Measurements from ENCODE around the gene PHLPP1.
A peak's percentile ranks its signal among the peaks of the same experiment; 100 is the strongest.
"Not testable (repeated sequence)": the region's sequence is repeated elsewhere in the genome, so short reads cannot be mapped to it uniquely, and the experiment has no call there.

PHLPP1 gene

GRCh38 chr18:62876828-62877227 is 161.5 kb downstream of the PHLPP1 start:
- DNase-seq (ENCODE audit: low read depth, low spot score): no peak
- no peak overlapping the region for H3K27ac ChIP-seq

- H3K27ac ChIP-seq: no peak overlapping the region
- no peak for DNase-seq (ENCODE audit: low read depth, low spot score)
These were observed 162.3 kb downstream of the PHLPP1 start for GRCh38 chr18:62877411-62878221.

GRCh38 chr18:62878305-62878704 is 163.0 kb downstream of the PHLPP1 start:
- no peak for DNase-seq (ENCODE audit: low read depth, low spot score)
- no peak overlapping the region for H3K27ac ChIP-seq

GRCh38 chr18:62880034-62880433 is 164.7 kb downstream of the PHLPP1 start:
- no peak overlapping the region for H3K27ac ChIP-seq
- no peak for DNase-seq (ENCODE audit: low read depth, low spot score)

GRCh38 chr18:62880673-62881364 is 165.5 kb downstream of the PHLPP1 start:
- peak overlapping the region; percentile 48 for H3K27ac ChIP-seq
- DNase-seq (ENCODE audit: low read depth, low spot score): no peak

GRCh38 chr18:62881509-62882016 is 166.2 kb downstream of the PHLPP1 start:
- peak; percentile 85 for DNase-seq (ENCODE audit: low read depth, low spot score)
- peak overlapping the region; percentile 48 for H3K27ac ChIP-seq

GRCh38 chr18:62883937-62884735 is 168.8 kb downstream of the PHLPP1 start:
- DNase-seq (ENCODE audit: low read depth, low spot score): no peak
- H3K27ac ChIP-seq: no peak overlapping the region

- no peak for DNase-seq (ENCODE audit: low read depth, low spot score)
- H3K27ac ChIP-seq: no peak overlapping the region
These were observed 170.5 kb downstream of the PHLPP1 start for GRCh38 chr18:62885804-62886203.

GRCh38 chr18:62894681-62895390 is 179.5 kb downstream of the PHLPP1 start:
- DNase-seq (ENCODE audit: low read depth, low spot score): no peak
- H3K27ac ChIP-seq: no peak overlapping the region

- DNase-seq (ENCODE audit: low read depth, low spot score): peak; percentile 12
- peak overlapping the region; percentile 79 for H3K27ac ChIP-seq
These were observed 181.8 kb downstream of the PHLPP1 start for GRCh38 chr18:62897153-62897552.

GRCh38 chr18:62898359-62898758 is 183.0 kb downstream of the PHLPP1 start:
- H3K27ac ChIP-seq: peak overlapping the region; percentile 79
- DNase-seq (ENCODE audit: low read depth, low spot score): peak; percentile 6

- no peak overlapping the region for H3K27ac ChIP-seq
- DNase-seq (ENCODE audit: low read depth, low spot score): no peak
These were observed 184.2 kb downstream of the PHLPP1 start for GRCh38 chr18:62899534-62899933.

- no peak for DNase-seq (ENCODE audit: low read depth, low spot score)
- no peak overlapping the region for H3K27ac ChIP-seq
These were observed 185.0 kb downstream of the PHLPP1 start for GRCh38 chr18:62900132-62900883.

- no peak for DNase-seq (ENCODE audit: low read depth, low spot score)
- H3K27ac ChIP-seq: no peak overlapping the region
These were observed 187.4 kb downstream of the PHLPP1 start for GRCh38 chr18:62902776-62903175.

- DNase-seq (ENCODE audit: low read depth, low spot score): no peak
- no peak overlapping the region for H3K27ac ChIP-seq
These were observed 189.3 kb downstream of the PHLPP1 start for GRCh38 chr18:62904396-62905285.

GRCh38 chr18:62912885-62913284 is 197.5 kb downstream of the PHLPP1 start:
- no peak overlapping the region for H3K27ac ChIP-seq
- DNase-seq (ENCODE audit: low read depth, low spot score): no peak

- not testable (repeated sequence) for DNase-seq (ENCODE audit: low read depth, low spot score); H3K27ac ChIP-seq
These were observed 198.5 kb downstream of the PHLPP1 start for GRCh38 chr18:62913824-62914223.

GRCh38 chr18:62914871-62915392 is 199.6 kb downstream of the PHLPP1 start:
- no peak for DNase-seq (ENCODE audit: low read depth, low spot score)
- no peak overlapping the region for H3K27ac ChIP-seq
